HCT116 (cell line): ENCODE measurements around the gene TRMT11.

ENCODE experiments used
- CTCF ChIP-seq, 3 experiments: fragments of 200-600 bp in 1 of 3; sonication (generic) in 1 of 3; IDR thresholded peaks in 2 of 3; conservative IDR thresholded peaks in 1 of 3; 2 replicates each; pipeline ENCODE4 v1.5.1; 2012 to 2017; ENCODE audit warnings: low read depth in 2 of 3, low read length in 2 of 3, antibody characterized with exemption in 1 of 3, borderline replicate concordance in 1 of 3, control low read depth in 1 of 3, mild to moderate bottlenecking in 1 of 3, mixed read lengths in 1 of 3, mixed run types in 1 of 3, moderate library complexity in 1 of 3; ENCODE audit not compliant: insufficient read depth in 1 of 3
- EZH2 ChIP-seq: fragments of 200-600 bp; sonication (generic); IDR thresholded peaks from 2 replicates; pipeline ENCODE4 v1.6.1; 2017; ENCODE audit warnings: antibody characterized with exemption, mixed run types
- EZH2phosphoT487 ChIP-seq: fragments of 200-600 bp; IDR thresholded peaks from 2 replicates; pipeline ENCODE4 v1.6.1; 2018; ENCODE audit warnings: antibody characterized with exemption, borderline replicate concordance
- JUND ChIP-seq: IDR thresholded peaks from 2 replicates; pipeline ENCODE4 v1.6.1; 2012
- POLR2A ChIP-seq: IDR thresholded peaks from 2 replicates; pipeline ENCODE4 v1.7.0; 2011; ENCODE audit warnings: borderline replicate concordance; ENCODE audit not compliant: insufficient read depth, insufficient read length; ENCODE audit errors: extremely low read depth
- POLR2AphosphoS5 ChIP-seq: IDR thresholded peaks from 2 replicates; pipeline ENCODE4 v1.6.1; 2011; ENCODE audit warnings: mild to moderate bottlenecking, low read depth, low read length, moderate library complexity
- ZFX ChIP-seq: fragments of 450-650 bp; IDR thresholded peaks from 2 replicates; pipeline ENCODE4 v1.6.1; 2017

GRCh38 chr6:126067073-126067472 is 80.7 kb downstream of the TRMT11 start:
- TF ChIP-seq CTCF (IDR thresholded peaks at IDR 0.05 in 2 of 3, conservative IDR thresholded peaks at IDR 0.05 in 1 of 3; ENCODE audit: borderline replicate concordance in 1 of 3, insufficient read depth in 1 of 3, low read depth in 2 of 3, low read length in 2 of 3) (no peak), EZH2phosphoT487 (no peak), EZH2 (no peak), POLR2A (no peak), JUND (no peak), POLR2AphosphoS5 (no peak), ZFX (no peak)
